GM12874 (cell line): ENCODE measurements around the gene RDX.

Source experiments
- TF ChIP-seq, protein P1 (sequence below): IDR thresholded peaks from 2 replicates; pipeline ENCODE4 v1.5.1; 2011; ENCODE audit warnings: low read depth, mild to moderate bottlenecking, control low read depth, low read length, moderate library complexity; ENCODE audit not compliant: insufficient read depth

The RDX gene

DNA sequence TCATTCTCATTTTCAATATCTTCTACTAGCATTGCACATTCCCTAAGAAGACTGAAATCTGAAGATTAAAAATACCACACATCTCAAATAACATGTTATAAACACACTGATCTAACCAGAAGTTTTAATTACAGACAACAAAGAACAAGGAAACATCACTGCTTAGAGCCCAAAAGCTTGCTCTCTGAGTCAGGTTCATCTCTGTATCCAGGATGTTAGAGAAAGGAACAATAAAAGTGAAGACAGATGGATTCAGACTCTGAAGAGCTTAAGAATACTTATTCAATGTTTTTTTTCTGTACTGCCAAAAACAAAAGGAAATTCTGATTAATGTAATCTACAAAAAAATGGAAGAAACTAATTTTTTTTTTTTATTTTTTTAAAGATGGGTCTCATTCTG lies 16.5 kb downstream of the RDX start:
- TF ChIP-seq, protein P1, sequence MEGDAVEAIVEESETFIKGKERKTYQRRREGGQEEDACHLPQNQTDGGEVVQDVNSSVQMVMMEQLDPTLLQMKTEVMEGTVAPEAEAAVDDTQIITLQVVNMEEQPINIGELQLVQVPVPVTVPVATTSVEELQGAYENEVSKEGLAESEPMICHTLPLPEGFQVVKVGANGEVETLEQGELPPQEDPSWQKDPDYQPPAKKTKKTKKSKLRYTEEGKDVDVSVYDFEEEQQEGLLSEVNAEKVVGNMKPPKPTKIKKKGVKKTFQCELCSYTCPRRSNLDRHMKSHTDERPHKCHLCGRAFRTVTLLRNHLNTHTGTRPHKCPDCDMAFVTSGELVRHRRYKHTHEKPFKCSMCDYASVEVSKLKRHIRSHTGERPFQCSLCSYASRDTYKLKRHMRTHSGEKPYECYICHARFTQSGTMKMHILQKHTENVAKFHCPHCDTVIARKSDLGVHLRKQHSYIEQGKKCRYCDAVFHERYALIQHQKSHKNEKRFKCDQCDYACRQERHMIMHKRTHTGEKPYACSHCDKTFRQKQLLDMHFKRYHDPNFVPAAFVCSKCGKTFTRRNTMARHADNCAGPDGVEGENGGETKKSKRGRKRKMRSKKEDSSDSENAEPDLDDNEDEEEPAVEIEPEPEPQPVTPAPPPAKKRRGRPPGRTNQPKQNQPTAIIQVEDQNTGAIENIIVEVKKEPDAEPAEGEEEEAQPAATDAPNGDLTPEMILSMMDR, result no peak

DNA sequence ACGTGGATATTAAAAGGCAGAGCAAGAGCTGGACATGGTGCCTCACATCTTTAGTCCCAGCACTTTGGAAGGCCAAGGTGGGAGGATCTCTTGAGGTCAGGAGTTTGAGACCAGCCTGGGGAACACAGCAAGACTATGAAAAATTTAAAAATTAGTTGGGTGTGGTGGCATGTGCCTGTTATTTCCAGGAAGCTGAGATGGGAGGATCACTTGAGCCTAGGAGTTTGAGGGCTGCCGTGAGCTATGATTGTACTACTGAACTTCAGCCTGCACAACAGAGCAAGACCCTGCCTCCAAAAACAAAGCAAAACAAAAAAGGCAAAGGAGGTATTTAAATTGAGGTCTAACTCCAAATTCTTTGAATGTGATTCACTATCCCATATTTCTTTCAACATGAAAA lies 23.5 kb downstream of the RDX start:
- TF ChIP-seq, protein P1, result no peak

DNA sequence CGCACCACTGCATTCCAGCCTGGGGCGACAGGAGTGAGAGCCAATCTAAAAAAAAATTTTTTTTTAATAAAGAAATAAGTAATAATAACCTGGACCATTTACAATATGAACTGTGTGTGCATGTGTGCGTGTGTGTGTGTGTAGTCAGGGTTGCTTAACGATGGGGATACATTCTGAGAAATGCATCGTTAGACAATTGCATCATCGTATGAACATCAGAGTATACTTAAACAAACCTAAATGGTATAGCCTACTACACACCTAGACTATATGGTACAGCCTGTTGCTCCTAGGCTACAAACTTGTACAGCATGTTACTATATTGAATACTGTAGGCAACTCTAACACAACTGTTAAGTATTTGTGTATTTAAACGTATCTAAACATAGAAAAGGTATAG lies 26.4 kb downstream of the RDX start:
- TF ChIP-seq, protein P1, result no peak

DNA sequence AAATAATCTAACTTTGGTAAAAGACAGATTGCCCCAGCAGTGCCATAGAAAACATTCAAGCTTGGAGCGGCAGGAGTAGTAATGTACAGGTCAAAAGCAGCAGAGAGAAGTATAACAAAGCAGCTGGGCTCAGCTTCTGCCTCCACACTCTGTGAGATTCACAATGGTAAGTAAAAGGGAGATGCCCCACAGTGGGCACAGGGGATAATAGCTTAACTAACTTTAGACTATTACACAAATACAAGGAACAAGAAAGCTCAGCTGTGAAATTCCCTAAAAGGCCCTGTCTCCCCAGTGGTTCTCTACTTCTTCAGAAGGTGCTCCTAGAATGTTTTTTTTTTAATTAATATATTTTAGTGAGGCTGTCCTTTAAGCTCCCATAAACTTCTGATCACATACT lies 28.0 kb downstream of the RDX start:
- TF ChIP-seq, protein P1, result no peak

DNA sequence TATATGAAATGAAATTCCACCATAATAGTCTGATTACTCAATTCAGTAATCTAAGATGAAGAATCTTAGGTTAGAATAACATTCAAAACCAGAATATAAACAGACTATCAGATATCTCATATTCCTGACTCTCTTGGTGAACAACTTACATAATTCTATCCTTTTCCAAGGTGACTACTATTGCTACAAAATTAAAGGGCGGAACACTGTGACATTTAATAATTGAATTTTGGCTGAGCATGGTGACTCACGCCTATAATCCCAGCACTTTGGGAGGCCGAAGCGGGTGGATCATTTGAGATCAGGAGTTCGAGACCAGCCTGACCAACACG lies 34.4 kb downstream of the RDX start:
- TF ChIP-seq, protein P1, result no peak

DNA sequence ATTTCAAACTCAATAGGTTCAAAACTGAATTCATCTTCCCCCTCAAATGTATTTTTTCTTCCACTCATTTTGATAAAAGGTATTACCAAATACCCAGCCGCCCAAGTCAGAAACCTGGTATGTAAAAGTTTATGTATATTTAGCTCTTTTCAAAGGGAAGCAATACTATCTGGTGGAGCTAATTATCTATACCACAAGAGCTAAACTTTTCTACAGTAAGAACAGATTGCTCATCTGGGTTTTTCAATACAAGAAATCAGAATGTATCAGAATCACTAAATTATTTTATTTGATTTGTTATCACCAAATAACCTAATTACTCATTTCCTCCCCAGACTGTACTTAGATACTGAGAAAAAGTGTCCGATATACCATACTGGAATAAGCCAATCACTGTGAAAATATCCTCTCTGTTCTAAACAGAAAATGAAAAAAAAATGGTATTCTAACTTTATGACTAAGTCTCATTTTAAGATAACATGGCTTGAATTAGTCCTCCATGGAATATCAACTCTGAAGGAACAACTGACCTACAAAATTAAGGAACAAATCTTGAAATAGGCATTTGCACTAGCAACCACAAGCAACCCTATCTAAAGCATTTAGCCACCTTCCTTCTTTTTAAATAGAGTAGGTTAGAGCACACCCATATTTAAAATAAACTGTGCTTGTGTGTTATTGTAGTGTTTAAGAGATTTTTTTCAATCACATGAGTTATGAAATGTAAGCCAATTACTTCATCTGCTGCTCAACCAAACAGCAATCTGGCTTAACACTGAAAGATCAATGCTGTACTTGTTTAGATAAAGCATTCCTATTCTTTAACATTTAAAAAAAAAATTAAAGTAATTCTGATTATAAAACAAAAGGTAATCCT lies 35.0 kb downstream of the RDX start:
- TF ChIP-seq, protein P1, result no peak

DNA sequence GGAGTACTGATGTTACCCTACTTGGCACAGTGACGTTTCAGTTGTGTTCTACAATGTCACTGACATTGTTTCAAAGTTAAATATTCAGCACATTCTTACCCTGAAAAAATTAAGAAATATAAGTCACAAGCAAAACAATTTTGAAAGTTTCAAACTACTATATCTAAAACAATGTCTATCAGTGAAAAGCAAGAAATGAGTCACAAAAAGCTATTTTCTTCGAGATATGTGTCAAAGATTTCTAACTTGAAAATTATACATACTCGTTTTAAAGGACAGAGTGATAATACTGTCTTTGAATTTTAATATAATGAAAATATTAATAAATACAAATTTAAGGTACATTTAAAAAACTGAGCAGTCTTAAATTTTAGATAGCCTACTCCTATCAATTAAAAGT lies 42.9 kb downstream of the RDX start:
- TF ChIP-seq, protein P1, result no peak
